ENCODE results near the gene RAD51C.
A peak's percentile ranks its signal among the peaks of the same experiment; 100 is the strongest.
"Not testable (repeated sequence)": the region's sequence is repeated elsewhere in the genome, so short reads cannot be mapped to it uniquely, and the experiment has no call there.

Gene RAD51C

GRCh38 chr17:58684003-58684402 lies 8.4 kb upstream of the RAD51C start:
- DNase-seq (ENCODE audit: low read depth in 3 of 3), result no peak

GRCh38 chr17:58684462-58684861 lies 7.9 kb upstream of the RAD51C start:
- DNase-seq (ENCODE audit: low read depth in 3 of 3), result not testable (repeated sequence)

GRCh38 chr17:58686980-58687379 lies 5.4 kb upstream of the RAD51C start:
- no peak for DNase-seq (ENCODE audit: low read depth in 3 of 3)

DNA sequence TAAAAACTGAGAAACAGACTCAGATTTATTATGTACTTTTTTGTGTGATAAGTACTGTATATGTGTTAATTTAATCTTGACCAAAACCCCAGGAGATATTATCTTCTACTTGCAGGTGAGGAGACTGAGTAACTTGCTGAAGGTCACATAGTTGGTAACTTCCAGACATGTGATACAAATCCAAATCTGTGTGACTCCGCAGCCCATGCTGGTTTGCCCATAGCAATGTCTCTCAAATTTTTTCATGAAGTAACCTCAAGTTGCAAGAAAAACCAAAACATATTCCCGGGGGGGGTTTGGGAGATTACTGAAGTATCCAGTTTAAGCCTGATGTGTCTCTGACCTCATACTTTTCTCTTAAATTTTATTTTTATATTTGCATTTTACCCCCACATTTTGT lies 3.9 kb upstream of the RAD51C start:
- no peak for DNase-seq (ENCODE audit: low read depth in 3 of 3)

- DNase-seq (ENCODE audit: low read depth in 3 of 3), result not testable (repeated sequence)
Measured at GRCh38 chr17:58690033-58690432, 2.4 kb upstream of the RAD51C start.

- DNase-seq (ENCODE audit: low read depth in 3 of 3), result no peak
Measured at GRCh38 chr17:58691701-58692238, 632 bp upstream of the RAD51C start, which contains the start of gene TEX14. TEX14 (minus strand) TSS chr17:58692045; CDS start chr17:58652001, 40,044 bp downstream.

DNA sequence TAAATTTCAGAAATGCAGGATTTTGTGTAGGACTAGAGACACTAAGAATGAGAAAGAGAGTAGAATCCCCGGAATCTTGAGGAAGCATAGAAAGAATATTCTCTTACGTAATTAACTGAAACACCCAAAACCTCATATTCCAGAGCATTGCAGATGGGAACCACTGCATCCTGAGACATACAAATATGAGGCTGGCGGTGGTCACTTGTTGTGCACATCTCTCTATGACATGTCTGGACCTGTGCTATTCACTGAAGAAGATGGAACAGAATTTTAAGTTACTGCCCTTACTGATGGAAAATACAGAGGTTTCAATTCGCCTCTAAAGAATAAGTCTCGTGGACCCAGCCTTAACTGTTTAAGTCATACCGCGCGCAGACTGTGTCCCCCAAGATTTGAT lies 806 bp downstream of the RAD51C start:
- DNase-seq (ENCODE audit: low read depth in 3 of 3), result no peak

GRCh38 chr17:58693751-58694150 lies 1.3 kb downstream of the RAD51C start:
- no peak for DNase-seq (ENCODE audit: low read depth in 3 of 3)

GRCh38 chr17:58694302-58694701 lies 1.9 kb downstream of the RAD51C start:
- no peak for DNase-seq (ENCODE audit: low read depth in 3 of 3)

- DNase-seq (ENCODE audit: low read depth in 3 of 3), result no peak
Measured at GRCh38 chr17:58694826-58695225, 2.4 kb downstream of the RAD51C start.

DNA sequence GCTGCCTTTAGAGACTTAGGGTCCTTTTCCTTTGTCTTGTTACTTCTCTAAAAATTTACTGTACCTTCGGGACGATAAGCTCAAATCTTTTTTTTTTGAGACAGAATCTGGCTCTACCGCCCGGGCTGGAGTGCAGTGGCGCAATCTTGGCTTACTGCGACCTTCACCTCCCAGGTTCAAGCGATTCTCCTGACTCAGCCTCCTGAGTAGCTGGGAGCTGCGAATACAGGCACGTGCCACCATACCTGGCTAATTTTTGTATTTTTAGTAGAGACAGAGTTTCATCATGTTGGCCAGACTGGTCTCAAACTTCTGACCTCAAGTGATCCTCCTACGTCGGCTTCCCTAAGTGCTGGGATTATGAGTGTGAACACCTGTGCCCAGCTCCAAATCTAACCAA lies 7.4 kb downstream of the RAD51C start:
- DNase-seq (ENCODE audit: low read depth in 3 of 3), result no peak

- DNase-seq (ENCODE audit: low read depth in 3 of 3), result no peak
Measured at GRCh38 chr17:58702045-58702476, 9.7 kb downstream of the RAD51C start.

DNA sequence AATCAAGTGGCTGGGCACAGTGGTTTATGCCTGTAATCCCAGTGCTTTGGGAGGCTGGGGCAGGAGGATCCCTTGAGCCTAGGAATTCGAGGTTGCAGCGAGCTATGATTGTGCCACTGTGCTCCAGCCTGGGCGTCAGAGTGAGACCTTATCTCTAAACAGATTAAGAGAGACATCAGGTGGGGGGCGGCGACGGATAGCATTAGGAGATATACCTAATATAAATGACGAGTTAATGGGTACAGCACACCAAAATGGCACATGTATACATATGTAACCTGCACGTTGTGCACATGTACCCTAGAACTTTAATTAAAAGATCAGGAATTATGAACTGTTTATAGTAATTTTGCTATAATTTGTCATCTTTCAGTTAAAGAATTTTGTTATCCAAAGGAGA lies 10.3 kb downstream of the RAD51C start:
- DNase-seq (ENCODE audit: low read depth in 3 of 3), result no peak

DNA sequence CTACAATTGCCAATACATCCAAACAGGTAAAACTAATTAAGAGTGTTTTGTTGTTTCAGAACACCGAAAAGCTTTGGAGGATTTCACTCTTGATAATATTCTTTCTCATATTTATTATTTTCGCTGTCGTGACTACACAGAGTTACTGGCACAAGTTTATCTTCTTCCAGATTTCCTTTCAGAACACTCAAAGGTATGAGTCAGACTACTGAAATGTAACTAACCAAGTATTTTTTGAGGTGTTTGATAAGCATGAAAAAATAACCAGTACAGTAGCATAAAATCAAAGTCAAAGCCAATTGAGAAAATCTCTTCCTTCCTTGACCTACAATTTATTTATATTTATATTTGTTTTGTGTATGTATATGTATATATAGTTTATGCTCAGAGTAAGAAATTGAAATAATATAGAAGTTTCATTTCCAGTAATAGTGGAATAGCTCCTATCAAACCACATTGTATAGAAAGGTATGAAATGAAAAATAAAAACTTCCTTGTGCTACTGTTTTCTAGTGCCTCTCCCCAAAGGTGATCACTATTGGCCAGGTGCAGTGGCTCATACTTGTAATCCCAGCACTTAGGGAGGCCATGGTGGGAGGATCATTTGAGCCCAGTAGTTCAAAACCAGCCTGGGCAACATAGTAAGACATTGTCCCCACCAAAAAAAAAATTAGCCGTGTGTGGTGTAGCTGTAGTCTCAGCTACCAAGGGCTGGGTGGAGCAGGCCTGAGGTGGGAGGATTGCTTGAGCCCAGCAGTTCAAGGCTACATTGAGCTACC lies 10.9 kb downstream of the RAD51C start:
- DNase-seq (ENCODE audit: low read depth in 3 of 3), result no peak

DNA sequence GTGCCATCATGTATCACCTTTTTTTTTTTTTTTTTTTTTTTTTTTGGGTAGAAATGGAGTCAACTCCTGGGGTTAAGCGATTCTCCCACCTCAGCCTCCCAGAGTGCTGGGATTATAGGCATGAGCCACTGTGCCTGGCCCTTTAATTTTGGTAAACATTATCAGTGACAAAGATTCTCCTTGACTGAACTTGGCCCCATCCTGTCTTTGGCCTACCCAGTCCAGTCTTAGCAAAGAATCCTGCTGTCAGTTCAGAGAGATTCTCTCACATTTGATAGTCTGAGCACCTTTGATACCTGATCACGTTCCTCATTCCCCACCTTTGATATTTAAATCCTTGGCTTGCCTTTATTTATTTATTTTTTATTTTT lies 11.5 kb downstream of the RAD51C start:
- DNase-seq (ENCODE audit: low read depth in 3 of 3), result no peak

- no peak for DNase-seq (ENCODE audit: low read depth in 3 of 3)
Measured at GRCh38 chr17:58706351-58707140, 14.1 kb downstream of the RAD51C start.

GRCh38 chr17:58710948-58711552 lies 18.6 kb downstream of the RAD51C start:
- peak in 2 of 3 donors; percentile 27 to 50 for DNase-seq (ENCODE audit: low read depth in 3 of 3)

DNA sequence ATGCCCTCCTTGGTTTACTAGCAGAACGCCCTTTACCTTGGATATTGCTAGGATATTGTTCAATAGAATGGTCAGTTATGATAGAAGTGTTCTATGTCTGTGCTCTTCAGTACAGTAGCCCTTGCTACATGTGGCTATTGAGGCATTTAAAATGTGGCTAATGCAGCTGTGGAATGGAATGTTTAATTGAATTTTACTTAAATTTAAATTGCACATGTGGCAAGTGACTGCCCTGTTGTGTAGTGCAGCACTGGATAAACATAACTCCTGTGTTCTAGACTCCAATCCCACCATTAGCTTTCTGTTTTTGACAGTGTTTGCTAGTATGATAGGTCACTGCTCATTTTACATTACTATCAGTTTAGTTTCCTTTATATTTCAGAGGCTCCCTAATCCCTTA lies 29.9 kb downstream of the RAD51C start:
- DNase-seq (ENCODE audit: low read depth in 3 of 3), result no peak

DNA sequence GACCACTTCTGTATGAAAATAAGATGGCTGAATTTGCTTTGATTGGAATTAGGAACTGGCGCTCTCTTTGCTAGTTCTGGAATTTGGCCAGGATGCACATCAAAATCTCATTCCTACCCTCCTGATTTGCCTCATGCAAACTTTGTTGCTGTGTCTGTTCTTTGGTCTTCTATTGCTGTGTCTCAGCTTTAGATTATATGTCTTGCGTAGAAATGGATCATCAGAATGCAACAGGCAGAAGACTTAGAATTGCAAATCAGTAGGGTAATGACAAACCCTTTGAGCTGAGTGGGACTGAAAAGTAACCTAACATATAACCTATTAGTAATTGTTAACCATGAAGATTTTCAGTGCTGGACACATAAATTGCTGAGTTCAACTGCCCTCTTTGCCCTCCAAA lies 30.3 kb downstream of the RAD51C start:
- no peak for DNase-seq (ENCODE audit: low read depth in 3 of 3)

DNA sequence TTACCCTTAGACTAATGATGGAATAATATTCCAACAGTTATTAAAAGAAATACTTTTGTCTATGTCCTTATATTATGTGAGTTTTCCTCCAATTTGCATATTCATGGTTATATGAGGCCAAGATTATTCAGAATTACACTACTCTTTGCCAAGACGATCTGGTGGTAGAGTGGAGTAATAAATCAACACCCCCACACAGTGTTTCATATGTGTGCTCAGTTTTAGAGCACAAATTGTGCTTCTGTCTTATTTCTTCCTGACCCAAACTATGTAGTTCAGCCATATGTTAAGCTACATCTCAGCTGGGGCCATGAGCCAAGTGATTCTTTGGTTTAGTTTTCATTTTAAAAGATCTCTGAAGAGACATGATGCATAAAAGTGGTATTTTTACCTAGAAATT lies 36.4 kb downstream of the RAD51C start:
- no peak for DNase-seq (ENCODE audit: low read depth in 3 of 3)

DNA sequence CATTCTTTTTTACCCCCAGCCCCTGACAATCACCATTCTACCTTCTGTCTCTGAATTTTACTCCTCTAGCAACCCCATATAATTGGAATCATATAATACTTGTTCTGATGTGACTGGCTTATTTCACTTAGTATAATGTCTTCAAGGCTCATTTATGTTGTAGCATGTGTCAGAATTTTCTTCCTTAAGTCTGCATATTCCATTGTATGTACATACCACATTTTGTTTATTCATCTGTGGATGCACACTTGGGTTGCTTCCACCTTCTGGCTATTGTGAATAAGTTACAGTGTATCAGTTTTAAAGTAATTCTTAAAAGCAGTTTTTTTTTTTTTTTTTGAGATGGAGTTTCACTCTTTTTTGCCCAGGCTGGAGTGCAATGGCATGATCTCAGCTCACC lies 38.5 kb downstream of the RAD51C start:
- no peak for DNase-seq (ENCODE audit: low read depth in 3 of 3)

DNA sequence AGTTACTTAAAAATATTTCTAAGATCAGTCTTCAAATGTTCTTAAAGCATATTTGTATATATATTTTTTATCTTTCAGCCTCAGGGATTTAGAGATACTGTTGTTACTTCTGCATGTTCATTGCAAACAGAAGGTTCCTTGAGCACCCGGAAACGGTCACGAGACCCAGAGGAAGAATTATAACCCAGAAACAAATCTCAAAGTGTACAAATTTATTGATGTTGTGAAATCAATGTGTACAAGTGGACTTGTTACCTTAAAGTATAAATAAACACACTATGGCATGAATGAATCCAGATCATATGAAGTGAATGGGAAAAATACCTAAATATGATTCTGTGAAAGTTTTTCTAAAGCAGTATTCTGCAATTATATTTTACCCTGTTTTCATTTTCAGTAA lies 41.6 kb downstream of the RAD51C start:
- no peak for DNase-seq (ENCODE audit: low read depth in 3 of 3)

Data from stimulated activated CD4-positive, alpha-beta T cell treated with anti-CD3 and anti-CD28 coated beads, TNF-alpha, amount 100 ng/mL, for 48 hours (primary cell).